Naive thymus-derived CD4-positive, alpha-beta T cell (primary cell): ENCODE results near the gene GALNT2. TPM values are rescaled to one million over a fixed set of nuclear protein-coding genes. Genes with fewer than 3 reads are reported as not detected.

ENCODE experiments used
- ATAC-seq: fragments of 150-1000 bp; cut with Tn5 transposase; 2 replicates; pipeline ENCODE4 v1.10.0; 2021; ENCODE audit warnings: mild to moderate bottlenecking, moderate library complexity
- CTCF ChIA-PET: fragments of 350-600 bp; sonication (Branson Sonifier 250); formaldehyde crosslinking; loops from one replicate; lab custom pipeline; 2021; ENCODE audit warnings: antibody characterized with exemption; lab: Charles Lee
- POLR2A ChIA-PET: fragments of 350-600 bp; sonication (Branson Sonifier 250); formaldehyde crosslinking; loops from one replicate; lab custom pipeline; 2021; ENCODE audit warnings: antibody characterized with exemption, inconsistent platforms; lab: Charles Lee
- DNase-seq, 9 donors: peaks; one replicate each; pipeline versions ENCODE4 v3.0.0 to v3.0.0-alpha.2; 2020 to 2022; ENCODE audit warnings: mixed read lengths in 1 of 9
- H3K27ac ChIP-seq: one replicate; pipeline ENCODE4 v1.7.0; 2013; ENCODE audit warnings: mild to moderate bottlenecking, low read depth, low read length, moderate library complexity
- H3K27me3 ChIP-seq, 2 donors: one replicate each; pipeline ENCODE4 v1.7.0; 2013; ENCODE audit warnings: low read length in 2 of 2, mild to moderate bottlenecking in 2 of 2, moderate library complexity in 2 of 2; ENCODE audit not compliant: control insufficient read depth in 2 of 2, insufficient read depth in 2 of 2
- H3K36me3 ChIP-seq, 3 experiments: 1 replicate in 2 of 3; 2 replicates in 1 of 3; pipeline ENCODE4 v1.7.0; 2013; ENCODE audit warnings: low read length in 3 of 3, mild to moderate bottlenecking in 3 of 3, moderate library complexity in 1 of 3; ENCODE audit not compliant: insufficient read depth in 3 of 3, control insufficient read depth in 2 of 3
- H3K4me1 ChIP-seq, 2 donors: one replicate each; pipeline ENCODE4 v1.7.0; 2013; ENCODE audit warnings: low read length in 2 of 2, mild to moderate bottlenecking in 2 of 2, moderate library complexity in 1 of 2; ENCODE audit not compliant: control insufficient read depth in 2 of 2, insufficient read depth in 2 of 2
- H3K4me3 ChIP-seq: 2 replicates; pipeline ENCODE4 v1.7.0; 2013; ENCODE audit warnings: mild to moderate bottlenecking, low read length
- H3K9me3 ChIP-seq, 3 experiments: 1 replicate in 2 of 3; 2 replicates in 1 of 3; pipeline ENCODE4 v1.7.0; 2013; ENCODE audit warnings: low read length in 3 of 3; ENCODE audit not compliant: control insufficient read depth in 2 of 3
- H3K27ac Mint-ChIP-seq, 9 donors: one replicate each; pipeline ENCODE4 v1.8.0; 2020 to 2022; ENCODE audit warnings: mixed read lengths in 9 of 9, mild to moderate bottlenecking in 8 of 9, moderate library complexity in 5 of 9, inconsistent platforms in 2 of 9
- H3K27me3 Mint-ChIP-seq, 5 donors: one replicate each; pipeline ENCODE4 v1.8.0; 2021 to 2022; ENCODE audit warnings: mixed read lengths in 5 of 5, mild to moderate bottlenecking in 1 of 5
- H3K36me3 Mint-ChIP-seq, 5 donors: one replicate each; pipeline ENCODE4 v1.8.0; 2020 to 2022; ENCODE audit warnings: mixed read lengths in 5 of 5, mild to moderate bottlenecking in 3 of 5, inconsistent platforms in 1 of 5
- H3K4me1 Mint-ChIP-seq, 7 donors: one replicate each; pipeline ENCODE4 v1.8.0; 2020 to 2022; ENCODE audit warnings: mixed read lengths in 7 of 7, mild to moderate bottlenecking in 3 of 7, inconsistent platforms in 1 of 7
- H3K4me3 Mint-ChIP-seq, 10 donors: one replicate each; pipeline ENCODE4 v1.8.0; 2020 to 2022; ENCODE audit warnings: mild to moderate bottlenecking in 10 of 10, mixed read lengths in 10 of 10, moderate library complexity in 6 of 10, inconsistent platforms in 2 of 10
- H3K9me3 Mint-ChIP-seq, 11 donors: one replicate each; pipeline ENCODE4 v1.8.0; 2020 to 2022; ENCODE audit warnings: mixed read lengths in 11 of 11, mild to moderate bottlenecking in 4 of 11, inconsistent platforms in 1 of 11, moderate library complexity in 1 of 11
- intact Hi-C, 2 donors: fragments of 100-400 bp; cut with micrococcal nuclease; formaldehyde crosslinking; loops; one replicate each; pipeline ENCODE4 v1.15.1; 2023
- polyA plus RNA-seq, 2 donors: library from polyadenylated mRNA; unstranded; fragments of 300-500 nt; fragmentation: Illumina TruSeq; gene quantifications; one replicate each; pipeline ENCODE4 v1.2.3, GENCODE V29; 2021
- total RNA-seq, 6 experiments: library from RNA in 5 of 6; stranded (reverse) in 5 of 6; gene quantifications; 1 replicate in 5 of 6; 2 replicates in 1 of 6; pipeline ENCODE4 v1.2.3 and lab custom pipeline; 2021 to 2026

The GALNT2 gene
- total and polyA plus RNA-seq, 7 experiments from 2014 or later = 12.0 to 32.7 (median 23.3) TPM

- H3K4me3 Mint-ChIP-seq = peak overlapping the region in 3 of 10 donors; percentile 9 to 30 (median 26)
- ChIA-PET CTCF (interaction anchor here (0.6 kb wide), 1 partner anchor 1292 kb away, joined by 8 read pairs; no protein-coding TSS in a partner anchor), POLR2A (no interaction called here)
- peaks cover 0 to 11% (median 4%) of the 10 kb centered on the region in 11 donors for H3K9me3 Mint-ChIP-seq
- DNase-seq (no peak), ATAC-seq (no peak)
- Histone ChIP-seq H3K27ac (no peak overlapping the region), H3K4me3 (no peak overlapping the region), H3K27me3 (no peaks in the 10 kb centered on the region), H3K9me3 (peaks cover 0 to 4% (median 0%) of the 10 kb centered on the region in 3 experiments), H3K36me3 (no peaks in the 10 kb centered on the region), H3K4me1 (no peaks in the 10 kb centered on the region)
- intact Hi-C loops = no loop called here
- peaks cover 0 to 3% (median 0%) of the 10 kb centered on the region in 5 donors for H3K27me3 Mint-ChIP-seq
- H3K27ac Mint-ChIP-seq = peak overlapping the region in 1 of 9 donors; percentile 2
- peaks cover 6 to 12% (median 12%) of the 10 kb centered on the region in 7 donors for H3K4me1 Mint-ChIP-seq
- H3K36me3 Mint-ChIP-seq = peaks cover 0 to 13% (median 0%) of the 10 kb centered on the region in 5 donors
Observed at GRCh38 chr1:230028602-230029223, 38.3 kb upstream of the GALNT2 start.

GRCh38 chr1:230029244-230029941, 37.6 kb upstream of the GALNT2 start:
- Mint-ChIP-seq H3K4me1 (peaks cover 6 to 12% (median 12%) of the 10 kb centered on the region in 7 donors), H3K9me3 (peaks cover 0 to 9% (median 2%) of the 10 kb centered on the region in 11 donors), H3K27ac (peak overlapping the region in 2 of 9 donors; percentile 2 to 4), H3K36me3 (peaks cover 0 to 10% (median 0%) of the 10 kb centered on the region in 5 donors), H3K4me3 (peak overlapping the region in 4 of 10 donors; percentile 9 to 33 (median 28)), H3K27me3 (no peaks in the 10 kb centered on the region)
- ATAC-seq = no peak
- no peak overlapping the region for H3K4me3 ChIP-seq
- DNase-seq = peak in 3 of 9 donors; percentile 11 to 25 (median 17)
- H3K36me3 ChIP-seq = no peaks in the 10 kb centered on the region
- ChIA-PET CTCF (no interaction called here), POLR2A (no interaction called here)
- H3K27me3 ChIP-seq = no peaks in the 10 kb centered on the region
- intact Hi-C loops = no loop called here
- no peaks in the 10 kb centered on the region for H3K4me1 ChIP-seq
- no peak overlapping the region for H3K27ac ChIP-seq
- peaks cover 0 to 4% (median 0%) of the 10 kb centered on the region in 3 experiments for H3K9me3 ChIP-seq

DNA sequence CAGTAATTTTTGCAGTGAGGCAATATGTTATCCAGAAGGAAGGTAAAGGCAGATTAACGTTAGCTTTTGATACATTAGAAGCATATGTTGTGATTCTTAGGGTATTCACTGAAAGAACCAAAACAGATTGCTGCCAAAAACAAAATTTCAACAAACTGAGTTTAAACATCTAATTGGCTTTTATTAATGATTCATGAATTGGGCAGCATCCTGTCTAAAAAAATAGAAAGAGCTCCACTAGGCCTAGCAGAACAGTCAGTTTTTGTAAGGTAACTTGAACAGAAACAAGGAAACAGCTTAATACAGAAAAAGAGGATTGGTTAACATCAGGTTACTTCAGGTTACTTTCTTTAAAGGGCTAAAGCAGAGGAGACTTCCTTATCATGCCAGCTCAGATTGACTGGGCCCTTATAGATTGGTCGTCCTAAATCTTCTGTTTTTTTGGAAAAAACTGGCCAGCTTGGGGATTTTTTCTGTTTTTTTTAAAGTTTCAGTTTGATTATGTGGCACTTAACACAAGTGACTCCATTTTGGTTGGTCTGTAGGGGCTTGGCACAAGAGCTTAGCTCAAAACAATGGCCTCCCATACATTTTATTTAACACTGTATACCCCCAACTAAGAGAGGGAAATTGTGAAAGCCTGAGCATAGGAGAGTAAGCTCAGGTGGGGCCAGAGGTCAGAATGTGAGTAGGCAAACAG, 36.8 kb upstream of the GALNT2 start:
- ChIA-PET POLR2A (no interaction called here), CTCF (no interaction called here)
- no peak overlapping the region for H3K4me3 ChIP-seq
- H3K9me3 ChIP-seq = peaks cover 0 to 4% (median 0%) of the 10 kb centered on the region in 3 experiments
- Mint-ChIP-seq H3K27ac (peak overlapping the region in 1 of 9 donors; percentile 4), H3K4me1 (peaks cover 6 to 12% (median 12%) of the 10 kb centered on the region in 7 donors), H3K4me3 (no peak overlapping the region), H3K36me3 (peaks cover 0 to 9% (median 0%) of the 10 kb centered on the region in 5 donors), H3K9me3 (peaks cover 0 to 15% (median 3%) of the 10 kb centered on the region in 11 donors), H3K27me3 (no peaks in the 10 kb centered on the region)
- intact Hi-C loops = no loop called here
- H3K36me3 ChIP-seq = no peaks in the 10 kb centered on the region
- DNase-seq = no peak
- ATAC-seq = no peak
- no peaks in the 10 kb centered on the region for H3K4me1 ChIP-seq
- H3K27me3 ChIP-seq = no peaks in the 10 kb centered on the region
- no peak overlapping the region for H3K27ac ChIP-seq

GRCh38 chr1:230031131-230031530, 35.9 kb upstream of the GALNT2 start:
- POLR2A ChIA-PET = no interaction called here

GRCh38 chr1:230032516-230033281, 34.3 kb upstream of the GALNT2 start:
- H3K9me3 ChIP-seq = no peaks in the 10 kb centered on the region
- no peak overlapping the region for H3K4me3 ChIP-seq
- H3K36me3 Mint-ChIP-seq = peaks cover 0 to 12% (median 2%) of the 10 kb centered on the region in 5 donors
- DNase-seq (no peak), ATAC-seq (no peak)
- intact Hi-C loops = no loop called here
- ChIA-PET CTCF (no interaction called here), POLR2A (no interaction called here)
- H3K27ac ChIP-seq = no peak overlapping the region
- no peak overlapping the region for H3K27ac Mint-ChIP-seq
- no peaks in the 10 kb centered on the region for H3K4me1 ChIP-seq
- H3K4me3 Mint-ChIP-seq = no peak overlapping the region
- peaks cover 2 to 28% (median 8%) of the 10 kb centered on the region in 11 donors for H3K9me3 Mint-ChIP-seq
- H3K27me3 Mint-ChIP-seq = peaks cover 0 to 3% (median 0%) of the 10 kb centered on the region in 5 donors
- no peaks in the 10 kb centered on the region for H3K27me3 ChIP-seq
- no peaks in the 10 kb centered on the region for H3K36me3 ChIP-seq
- H3K4me1 Mint-ChIP-seq = peaks cover 5 to 12% (median 12%) of the 10 kb centered on the region in 7 donors

More at GRCh38 chr1:230031131-230031530, 35.9 kb upstream of the GALNT2 start:
- Histone ChIP-seq H3K9me3 (peaks cover 0 to under 1% (median 0%) of the 10 kb centered on the region in 3 experiments), H3K4me3 (no peak overlapping the region), H3K36me3 (no peaks in the 10 kb centered on the region), H3K4me1 (no peaks in the 10 kb centered on the region), H3K27me3 (no peaks in the 10 kb centered on the region), H3K27ac (no peak overlapping the region)
- Mint-ChIP-seq H3K9me3 (peaks cover 0 to 17% (median 5%) of the 10 kb centered on the region in 11 donors), H3K4me3 (no peak overlapping the region), H3K4me1 (peaks cover 6 to 12% (median 12%) of the 10 kb centered on the region in 7 donors), H3K27me3 (peaks cover 0 to 2% (median 0%) of the 10 kb centered on the region in 5 donors), H3K36me3 (peaks cover 0 to 4% (median under 1%) of the 10 kb centered on the region in 5 donors), H3K27ac (no peak overlapping the region)
- no peak for DNase-seq
- CTCF ChIA-PET = interaction anchor here (0.6 kb wide), 1 partner anchor 63 kb away, joined by 5 read pairs; no protein-coding TSS in a partner anchor
- intact Hi-C loops = no loop called here
- peak; percentile 87 for ATAC-seq

DNA sequence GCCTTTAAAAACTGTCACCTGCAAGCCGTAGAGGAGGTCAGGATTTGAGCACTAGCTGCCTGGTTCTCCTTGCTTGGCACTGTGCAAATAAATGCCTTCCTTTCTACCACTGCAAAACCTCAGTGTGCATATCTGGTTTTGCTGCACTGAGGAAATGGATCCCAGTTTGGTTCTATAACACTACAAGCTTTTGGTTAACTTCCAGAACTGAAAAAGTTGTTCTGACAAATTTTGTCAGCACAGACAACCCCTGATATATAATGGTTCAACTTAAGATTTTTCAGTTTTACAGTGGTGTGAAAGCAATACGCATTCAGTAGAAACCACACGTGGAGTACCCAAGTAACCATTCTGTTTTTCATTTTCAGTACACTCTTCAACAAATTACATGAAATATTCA, 29.8 kb upstream of the GALNT2 start:
- ChIA-PET POLR2A (no interaction called here), CTCF (no interaction called here)
- Mint-ChIP-seq H3K27ac (no peak overlapping the region), H3K9me3 (peaks cover 2 to 28% (median 10%) of the 10 kb centered on the region in 11 donors), H3K4me3 (no peak overlapping the region), H3K27me3 (peaks cover 0 to 13% (median 4%) of the 10 kb centered on the region in 5 donors), H3K36me3 (peaks cover 0 to 12% (median 2%) of the 10 kb centered on the region in 5 donors), H3K4me1 (no peaks in the 10 kb centered on the region)
- H3K4me1 ChIP-seq = no peaks in the 10 kb centered on the region
- H3K4me3 ChIP-seq = no peak overlapping the region
- no peaks in the 10 kb centered on the region for H3K9me3 ChIP-seq
- H3K27ac ChIP-seq = no peak overlapping the region
- intact Hi-C loops = no loop called here
- ATAC-seq = no peak
- no peak for DNase-seq
- no peaks in the 10 kb centered on the region for H3K27me3 ChIP-seq
- no peaks in the 10 kb centered on the region for H3K36me3 ChIP-seq
